C4-2B (cell line): ENCODE results near the gene RUNX3.

Source experiments
- CTCF ChIP-seq: fragments of 450-650 bp; conservative IDR thresholded peaks from 2 replicates; pipeline ENCODE4 v1.5.1; 2017; ENCODE audit warnings: mild to moderate bottlenecking
- ZFX ChIP-seq: fragments of 450-650 bp; IDR thresholded peaks from 2 replicates; pipeline ENCODE4 v1.6.1; 2017

- no peak for TF ChIP-seq CTCF
- TF ChIP-seq ZFX, result no peak
Measured at GRCh38 chr1:24910210-24910609, 19.9 kb downstream of the RUNX3 start.
